SH-SY5Y (cell line): ENCODE measurements around the gene UBE2J2.

ENCODE experiments used
- GATA2 ChIP-seq: IDR thresholded peaks from 2 replicates; pipeline ENCODE4 v1.6.1; 2011; ENCODE audit warnings: mild to moderate bottlenecking, low read depth, low read length
- GATA3 ChIP-seq: IDR thresholded peaks from 2 replicates; pipeline ENCODE4 v1.6.1; 2011; ENCODE audit warnings: low read depth, mild to moderate bottlenecking, low read length, moderate library complexity

- TF ChIP-seq GATA2, result no peak
- no peak for TF ChIP-seq GATA3
Measured at GRCh38 chr1:1236945-1237873, 36.4 kb downstream of the UBE2J2 start.
